Parathyroid adenoma (tissue), 2 donors: ENCODE measurements around the gene GALNT18.

ENCODE experiments used
- H2AFZ ChIP-seq: fragments of 300-600 bp; sonication (generic); one replicate; pipeline ENCODE4 v1.7.0; 2017; ENCODE audit warnings: antibody characterized with exemption, mild to moderate bottlenecking
- H3K27ac ChIP-seq: fragments of 300-600 bp; sonication (generic); one replicate; pipeline ENCODE4 v1.7.0; 2017
- H3K27me3 ChIP-seq: fragments of 300-600 bp; sonication (generic); one replicate; pipeline ENCODE4 v1.7.0; 2017; ENCODE audit warnings: low read length; ENCODE audit not compliant: control insufficient read depth, insufficient read depth
- H3K36me3 ChIP-seq: fragments of 300-600 bp; sonication (generic); one replicate; pipeline ENCODE4 v1.7.0; 2017; ENCODE audit warnings: low read length; ENCODE audit not compliant: control insufficient read depth, insufficient read depth
- H3K4me1 ChIP-seq: fragments of 300-600 bp; sonication (generic); one replicate; pipeline ENCODE4 v1.7.0; 2017; ENCODE audit warnings: control low read depth
- H3K4me2 ChIP-seq: fragments of 300-600 bp; sonication (generic); one replicate; pipeline ENCODE4 v1.7.0; 2017; ENCODE audit warnings: low read length
- H3K4me3 ChIP-seq: fragments of 300-600 bp; sonication (generic); one replicate; pipeline ENCODE4 v1.7.0; 2017; ENCODE audit warnings: low read depth, low read length
- H3K79me2 ChIP-seq: fragments of 300-600 bp; sonication (generic); one replicate; pipeline ENCODE4 v1.7.0; 2017; ENCODE audit warnings: control low read depth
- H3K9ac ChIP-seq: fragments of 300-600 bp; sonication (generic); one replicate; pipeline ENCODE4 v1.7.0; 2017; ENCODE audit warnings: mild to moderate bottlenecking
- H3K9me3 ChIP-seq: fragments of 300-600 bp; sonication (generic); one replicate; pipeline ENCODE4 v1.7.0; 2017; ENCODE audit warnings: low read length; ENCODE audit not compliant: control insufficient read depth
- TF ChIP-seq, protein P1 (sequence below): fragments of 300-600 bp; sonication (generic); IDR thresholded peaks from one replicate; pipeline ENCODE4 v1.7.0; 2017; ENCODE audit warnings: antibody characterized with exemption, mild to moderate bottlenecking
- donor health status: primary hyperparathyroidism.

Gene GALNT18

DNA sequence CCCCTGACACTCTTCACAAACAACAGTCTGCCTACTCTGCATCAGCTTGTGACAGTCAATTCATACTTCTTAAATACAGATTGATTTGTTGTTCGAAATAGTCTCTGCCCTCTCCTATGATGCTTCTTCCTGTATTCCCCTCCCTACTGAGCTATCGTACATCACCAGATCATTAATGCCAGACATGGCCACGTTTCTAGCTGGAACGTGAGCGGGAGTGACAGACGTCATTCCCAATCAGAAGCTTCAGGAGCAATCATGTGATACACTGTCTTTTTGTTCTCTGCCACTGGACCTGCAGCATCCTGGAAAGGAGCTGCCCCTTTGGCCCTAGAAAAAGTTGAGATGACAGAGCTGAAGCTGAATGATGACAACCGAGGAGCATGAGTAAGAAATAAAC lies 317.3 kb downstream of the GALNT18 start:
- no peak overlapping the region for H3K4me3 ChIP-seq
- no peak overlapping the region for H2AFZ ChIP-seq
- H3K36me3 ChIP-seq, result no peaks in the 10 kb centered on the region
- H3K4me1 ChIP-seq, result no peaks in the 10 kb centered on the region
- H3K9me3 ChIP-seq, result no peaks in the 10 kb centered on the region
- H3K79me2 ChIP-seq, result no peaks in the 10 kb centered on the region
- no peak overlapping the region for H3K4me2 ChIP-seq
- no peaks in the 10 kb centered on the region for H3K27me3 ChIP-seq
- H3K9ac ChIP-seq, result no peak overlapping the region
- no peak overlapping the region for H3K27ac ChIP-seq
- TF ChIP-seq, protein P1, sequence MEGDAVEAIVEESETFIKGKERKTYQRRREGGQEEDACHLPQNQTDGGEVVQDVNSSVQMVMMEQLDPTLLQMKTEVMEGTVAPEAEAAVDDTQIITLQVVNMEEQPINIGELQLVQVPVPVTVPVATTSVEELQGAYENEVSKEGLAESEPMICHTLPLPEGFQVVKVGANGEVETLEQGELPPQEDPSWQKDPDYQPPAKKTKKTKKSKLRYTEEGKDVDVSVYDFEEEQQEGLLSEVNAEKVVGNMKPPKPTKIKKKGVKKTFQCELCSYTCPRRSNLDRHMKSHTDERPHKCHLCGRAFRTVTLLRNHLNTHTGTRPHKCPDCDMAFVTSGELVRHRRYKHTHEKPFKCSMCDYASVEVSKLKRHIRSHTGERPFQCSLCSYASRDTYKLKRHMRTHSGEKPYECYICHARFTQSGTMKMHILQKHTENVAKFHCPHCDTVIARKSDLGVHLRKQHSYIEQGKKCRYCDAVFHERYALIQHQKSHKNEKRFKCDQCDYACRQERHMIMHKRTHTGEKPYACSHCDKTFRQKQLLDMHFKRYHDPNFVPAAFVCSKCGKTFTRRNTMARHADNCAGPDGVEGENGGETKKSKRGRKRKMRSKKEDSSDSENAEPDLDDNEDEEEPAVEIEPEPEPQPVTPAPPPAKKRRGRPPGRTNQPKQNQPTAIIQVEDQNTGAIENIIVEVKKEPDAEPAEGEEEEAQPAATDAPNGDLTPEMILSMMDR, result no peak

DNA sequence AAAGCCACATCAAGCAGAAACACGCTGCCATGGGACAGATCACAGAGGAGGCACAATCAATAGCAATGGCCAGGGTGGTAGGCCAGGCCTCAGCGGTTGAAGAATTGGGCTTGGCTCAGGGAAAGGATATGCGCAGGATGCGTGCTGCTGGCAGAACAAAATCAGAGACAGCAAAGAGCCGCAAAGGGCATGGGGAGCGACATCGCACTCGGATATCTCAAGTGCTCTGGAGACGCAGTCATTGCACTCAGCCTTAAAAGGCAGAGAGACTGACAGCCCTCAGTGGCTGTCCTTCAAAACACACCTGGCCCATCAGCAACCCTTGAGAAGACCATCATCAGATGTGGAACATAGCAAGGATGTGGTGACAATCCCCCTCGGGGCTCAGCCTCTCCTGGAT lies 319.2 kb downstream of the GALNT18 start:
- Histone ChIP-seq H3K79me2 (no peaks in the 10 kb centered on the region), H3K9me3 (no peaks in the 10 kb centered on the region)

DNA sequence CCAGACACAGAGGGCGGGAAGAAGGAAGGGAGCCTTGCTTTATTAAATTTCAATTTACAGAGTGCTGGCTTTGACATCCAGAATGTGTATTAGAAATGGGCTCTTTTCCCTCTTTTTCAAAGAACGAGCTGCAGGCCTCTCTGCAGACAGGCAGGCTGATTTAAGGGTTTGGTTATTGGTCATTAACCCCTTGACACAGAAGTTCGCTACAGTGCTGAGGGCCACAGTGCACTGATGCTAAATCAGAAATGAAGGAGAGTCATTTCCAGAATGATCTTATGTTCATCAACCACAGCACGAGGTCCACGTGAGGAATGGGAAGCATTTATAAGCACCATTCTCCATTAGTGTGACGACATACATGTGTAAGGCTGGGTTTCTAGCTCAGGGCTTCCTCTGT lies 320.6 kb downstream of the GALNT18 start:
- Histone ChIP-seq H3K4me3 (no peak overlapping the region), H3K27ac (no peak overlapping the region), H3K79me2 (no peaks in the 10 kb centered on the region), H3K27me3 (no peaks in the 10 kb centered on the region), H3K9ac (no peak overlapping the region), H2AFZ (no peak overlapping the region), H3K36me3 (no peaks in the 10 kb centered on the region), H3K4me2 (no peak overlapping the region), H3K9me3 (no peaks in the 10 kb centered on the region), H3K4me1 (no peaks in the 10 kb centered on the region)
- TF ChIP-seq, protein P1, result no peak

More for the DNA sequence above, 319.2 kb downstream of the GALNT18 start:
- no peak overlapping the region for H3K9ac ChIP-seq
- no peaks in the 10 kb centered on the region for H3K27me3 ChIP-seq
- no peak overlapping the region for H3K4me2 ChIP-seq
- no peak overlapping the region for H2AFZ ChIP-seq
- H3K4me1 ChIP-seq, result no peaks in the 10 kb centered on the region
- H3K4me3 ChIP-seq, result no peak overlapping the region
- TF ChIP-seq, protein P1, result no peak
- no peak overlapping the region for H3K27ac ChIP-seq
- H3K36me3 ChIP-seq, result no peaks in the 10 kb centered on the region

DNA sequence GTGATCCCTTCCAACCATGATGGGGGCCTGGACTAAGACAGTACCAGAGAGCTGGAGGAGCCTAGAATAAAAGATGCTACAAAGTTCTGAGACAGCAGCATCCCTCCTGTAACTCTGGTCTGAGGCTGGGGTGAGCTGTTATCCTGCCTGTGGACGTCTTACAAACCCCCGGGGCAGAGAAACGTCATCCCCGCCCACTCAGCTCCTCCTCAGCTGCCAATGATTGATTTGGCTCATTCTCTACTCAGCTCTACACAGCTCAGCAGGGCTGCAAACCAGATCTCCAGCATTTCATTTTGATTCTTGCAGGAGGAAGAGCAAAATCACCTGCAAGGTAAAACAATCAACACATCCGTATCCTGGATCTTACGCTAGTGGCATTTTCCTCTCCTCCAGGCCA lies 324.2 kb downstream of the GALNT18 start:
- no peak overlapping the region for H3K27ac ChIP-seq

DNA sequence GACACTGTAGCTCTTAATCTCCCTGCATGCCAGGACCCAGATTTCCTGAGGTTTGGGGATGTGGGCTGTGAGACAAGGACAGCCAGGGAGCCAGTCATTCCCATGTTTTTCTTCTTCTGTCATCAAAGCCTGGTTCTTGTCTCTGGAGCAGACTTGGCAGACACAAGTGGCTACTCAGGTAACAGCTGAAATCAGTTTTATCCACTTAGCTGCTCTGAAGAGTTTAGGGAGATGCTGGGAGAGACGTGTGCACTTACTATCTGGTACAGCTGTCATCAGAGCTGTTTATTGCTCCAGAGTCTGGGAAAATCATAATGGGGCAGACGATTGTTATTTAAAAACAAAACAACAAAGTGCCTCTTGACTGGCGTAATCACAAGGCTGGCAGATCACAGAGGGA lies 325.4 kb downstream of the GALNT18 start:
- H3K4me3 ChIP-seq, result no peak overlapping the region
- H3K27me3 ChIP-seq, result no peaks in the 10 kb centered on the region
- H3K9me3 ChIP-seq, result no peaks in the 10 kb centered on the region
- H2AFZ ChIP-seq, result no peak overlapping the region
- H3K4me1 ChIP-seq, result no peaks in the 10 kb centered on the region
- TF ChIP-seq, protein P1, result no peak
- no peak overlapping the region for H3K9ac ChIP-seq
- no peak overlapping the region for H3K4me2 ChIP-seq
- no peaks in the 10 kb centered on the region for H3K79me2 ChIP-seq
- no peak overlapping the region for H3K27ac ChIP-seq
- H3K36me3 ChIP-seq, result no peaks in the 10 kb centered on the region

More for the DNA sequence above, 324.2 kb downstream of the GALNT18 start:
- Histone ChIP-seq H3K4me3 (no peak overlapping the region), H3K9ac (no peak overlapping the region), H3K4me2 (no peak overlapping the region), H3K27me3 (no peaks in the 10 kb centered on the region), H3K79me2 (no peaks in the 10 kb centered on the region), H3K4me1 (no peaks in the 10 kb centered on the region), H2AFZ (no peak overlapping the region), H3K36me3 (no peaks in the 10 kb centered on the region), H3K9me3 (no peaks in the 10 kb centered on the region)
- TF ChIP-seq, protein P1, result no peak
